ENCODE results near the gene EXOSC1. TPM values are rescaled to one million over a fixed set of nuclear protein-coding genes. Genes with fewer than 3 reads are reported as not detected.

EXOSC1 gene
- total and polyA plus RNA-seq, 2 of the 13 experiments (the other 11 are each of a cell fraction or from before 2014, with no cell fraction given) = 36.3 to 39.9 TPM

- TF ChIP-seq EP300 (IDR thresholded peaks at IDR 0.05; ENCODE audit: low read depth in 2 of 2, low read length in 2 of 2) (peak in 1 of 2 experiments; percentile 67; a peak in 1 of 4 replicates), EP300 (CRISPR knock-in tag; IDR thresholded peaks at IDR 0.05; ENCODE audit: borderline replicate concordance) (no peak), HDAC2 (CRISPR knock-in tag; IDR thresholded peaks at IDR 0.05) (peak; percentile 31; the same call in 1 of the 2 replicates), ZNF792 (CRISPR knock-in tag; IDR thresholded peaks at IDR 0.05) (peak; percentile 47; the same call in 1 of the 2 replicates), ZSCAN25 (CRISPR knock-in tag; IDR thresholded peaks at IDR 0.05) (no peak), MIXL1 (CRISPR knock-in tag; IDR thresholded peaks at IDR 0.05) (0 out of 2 replicates have a peak, but pooled peaks have one; percentile 33), ZSCAN5A (CRISPR knock-in tag; IDR thresholded peaks at IDR 0.05; ENCODE audit: borderline replicate concordance) (0 out of 2 replicates have a peak, but pooled peaks have one; percentile 19), ESRRA (CRISPR knock-in tag; IDR thresholded peaks at IDR 0.05; ENCODE audit: low read depth) (no peak), ELF1 (CRISPR knock-in tag; IDR thresholded peaks at IDR 0.05) (peak; percentile 48; the same call in 1 of the 2 replicates), ZNF205 (CRISPR knock-in tag; IDR thresholded peaks at IDR 0.05) (peak; percentile 45; the same call in 1 of the 2 replicates), ZNF468 (CRISPR knock-in tag; IDR thresholded peaks at IDR 0.05) (no peak), IRF9 (CRISPR knock-in tag; IDR thresholded peaks at IDR 0.05; ENCODE audit: borderline replicate concordance) (no peak), ZNF224 (CRISPR knock-in tag; IDR thresholded peaks at IDR 0.05) (no peak), ZNF350 (CRISPR knock-in tag; IDR thresholded peaks at IDR 0.05; ENCODE audit: borderline replicate concordance, low read depth) (no peak; the same call in 1 of the 2 replicates), FOXK1 (CRISPR knock-in tag; IDR thresholded peaks at IDR 0.05; ENCODE audit: borderline replicate concordance, low read depth) (0 out of 2 replicates have a peak, but pooled peaks have one; percentile 26), YEATS2 (CRISPR knock-in tag; IDR thresholded peaks at IDR 0.05; ENCODE audit: borderline replicate concordance) (peak; percentile 56; the same call in 1 of the 2 replicates), YY1 (IDR thresholded peaks at IDR 0.05; ENCODE audit: insufficient read depth, insufficient replicate concordance, low read depth, low read length) (peak; percentile 31), CREM (IDR thresholded peaks at IDR 0.05) (peak; percentile 32; the same call in 1 of the 2 replicates), CREM (CRISPR knock-in tag; IDR thresholded peaks at IDR 0.05) (no peak), THYN1 (CRISPR knock-in tag; IDR thresholded peaks at IDR 0.05; ENCODE audit: borderline replicate concordance, low read depth) (no peak), RORA (CRISPR knock-in tag; IDR thresholded peaks at IDR 0.05) (no peak), HMGXB3 (CRISPR knock-in tag; IDR thresholded peaks at IDR 0.05; ENCODE audit: borderline replicate concordance) (peak; percentile 55; the same call in 1 of the 2 replicates), ZNF441 (CRISPR knock-in tag; IDR thresholded peaks at IDR 0.05; ENCODE audit: borderline replicate concordance) (no peak), MXI1 (IDR thresholded peaks at IDR 0.05; ENCODE audit: borderline replicate concordance, low read depth, low read length) (peak; percentile 45; the same call in 1 of the 3 replicates)
Measured at GRCh38 chr10:97463363-97464132, 17.7 kb upstream of the EXOSC1 start (continued).

Data from HepG2 (cell line).